Measurements from ENCODE around the gene GRM4.

Gene GRM4

GRCh38 chr6:33999567-33999966 is 146.3 kb downstream of the GRM4 start:
- H3K4me1 ChIP-seq, result no peaks in the 10 kb centered on the region

DNA sequence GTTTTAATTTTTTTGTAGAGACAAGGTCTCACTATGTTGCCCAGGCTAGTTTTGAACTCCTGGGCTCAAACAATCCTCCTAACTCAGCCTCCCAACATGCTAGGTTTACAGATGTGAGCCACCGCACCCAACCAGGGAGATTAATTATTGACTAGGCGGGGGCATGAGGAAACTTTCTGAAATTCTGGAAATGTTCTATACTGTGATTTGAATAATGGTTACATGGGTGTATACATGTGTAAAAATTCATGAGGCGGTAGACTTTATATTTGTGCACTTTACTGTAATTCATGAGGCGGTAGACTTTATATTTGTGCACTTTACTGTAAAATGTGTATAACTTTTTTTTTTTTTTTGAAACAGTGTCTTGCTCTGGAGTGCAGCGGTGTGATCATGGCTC is 147.2 kb downstream of the GRM4 start:
- Histone ChIP-seq H3K9me3 (no peaks in the 10 kb centered on the region), H3K4me1 (no peaks in the 10 kb centered on the region), H3K4me3 (no peak overlapping the region), H3K27me3 (ENCODE audit: low read depth) (no peaks in the 10 kb centered on the region), H3K36me3 (replicated peaks) (no peaks in the 10 kb centered on the region)
- no peak for DNase-seq (ENCODE audit: low spot score in 2 of 2)
- in situ Hi-C loops (cut with MboI; ENCODE audit: low sequenced_read_pairs), result no loop called here

More at GRCh38 chr6:33999567-33999966, 146.3 kb downstream of the GRM4 start:
- no peaks in the 10 kb centered on the region for H3K27me3 ChIP-seq (ENCODE audit: low read depth)
- no peak overlapping the region for H3K4me3 ChIP-seq
- in situ Hi-C loops (cut with MboI; ENCODE audit: low sequenced_read_pairs), result no loop called here
- no peaks in the 10 kb centered on the region for H3K9me3 ChIP-seq
- DNase-seq (ENCODE audit: low spot score in 2 of 2), result no peak
- no peaks in the 10 kb centered on the region for H3K36me3 ChIP-seq (replicated peaks)

GRCh38 chr6:33997265-33997664 is 148.6 kb downstream of the GRM4 start:
- H3K9me3 ChIP-seq, result no peaks in the 10 kb centered on the region
- no peak for DNase-seq (ENCODE audit: low spot score in 2 of 2)
- in situ Hi-C loops (cut with MboI; ENCODE audit: low sequenced_read_pairs), result no loop called here
- no peaks in the 10 kb centered on the region for H3K4me1 ChIP-seq
- H3K36me3 ChIP-seq (replicated peaks), result no peaks in the 10 kb centered on the region
- H3K27me3 ChIP-seq (ENCODE audit: low read depth), result no peaks in the 10 kb centered on the region
- H3K4me3 ChIP-seq, result no peak overlapping the region

- H3K27me3 ChIP-seq (ENCODE audit: low read depth), result no peaks in the 10 kb centered on the region
- no peak overlapping the region for H3K4me3 ChIP-seq
- no peak for DNase-seq (ENCODE audit: low spot score in 2 of 2)
- H3K9me3 ChIP-seq, result no peaks in the 10 kb centered on the region
- in situ Hi-C loops (cut with MboI; ENCODE audit: low sequenced_read_pairs), result no loop called here
- no peaks in the 10 kb centered on the region for H3K36me3 ChIP-seq (replicated peaks)
- no peaks in the 10 kb centered on the region for H3K4me1 ChIP-seq
These were observed 149.8 kb downstream of the GRM4 start for GRCh38 chr6:33996120-33996475.

- DNase-seq (ENCODE audit: low spot score in 2 of 2), result no peak
- H3K36me3 ChIP-seq (replicated peaks), result no peaks in the 10 kb centered on the region
- H3K9me3 ChIP-seq, result no peaks in the 10 kb centered on the region
- in situ Hi-C loops (cut with MboI; ENCODE audit: low sequenced_read_pairs), result no loop called here
- no peaks in the 10 kb centered on the region for H3K4me1 ChIP-seq
- H3K27me3 ChIP-seq (ENCODE audit: low read depth), result no peaks in the 10 kb centered on the region
- H3K4me3 ChIP-seq, result no peak overlapping the region
These were observed 150.4 kb downstream of the GRM4 start for GRCh38 chr6:33995309-33996119.

DNA sequence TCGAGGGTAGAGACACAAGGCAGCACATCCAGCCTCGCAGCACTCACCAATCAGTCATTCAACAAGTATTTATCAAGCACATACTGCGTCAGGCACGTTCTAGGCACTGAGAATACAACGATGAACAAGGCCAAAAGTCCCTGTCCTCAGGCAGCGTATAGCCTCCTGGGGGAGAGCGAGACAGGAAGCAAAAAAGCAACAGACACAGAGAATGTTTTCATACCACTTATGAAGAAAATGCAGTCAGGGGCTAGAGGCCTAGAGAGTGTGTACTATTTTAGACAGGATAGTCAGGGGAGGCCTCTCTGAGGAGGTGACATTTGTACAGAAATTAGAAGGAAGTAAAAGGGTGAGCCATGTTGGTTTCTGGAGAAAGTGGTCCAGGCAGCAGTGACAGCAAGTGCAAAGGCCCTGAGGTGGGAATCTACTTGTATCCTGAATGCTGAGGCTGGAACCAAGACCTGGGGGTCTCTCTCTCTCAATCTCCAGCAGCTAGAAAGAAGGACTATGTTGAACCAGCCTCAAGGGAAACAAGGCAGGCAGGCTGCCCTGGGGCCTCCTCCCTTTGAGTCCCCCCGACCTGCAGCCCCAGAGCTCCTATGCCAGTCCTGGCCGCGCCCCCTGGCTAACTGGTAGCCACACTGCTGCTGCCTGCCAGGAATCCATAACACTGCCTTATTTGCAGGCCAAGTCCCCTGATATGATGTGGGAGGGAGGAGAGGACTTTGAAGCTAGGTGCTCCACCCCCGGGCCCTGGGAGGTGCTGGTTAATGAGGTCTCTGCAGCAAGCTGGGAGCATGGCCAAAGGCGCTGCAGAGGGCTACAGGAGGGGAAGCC is 151.2 kb downstream of the GRM4 start:
- H3K9me3 ChIP-seq, result no peaks in the 10 kb centered on the region
- no peaks in the 10 kb centered on the region for H3K4me1 ChIP-seq
- in situ Hi-C loops (cut with MboI; ENCODE audit: low sequenced_read_pairs), result no loop called here
- no peak overlapping the region for H3K4me3 ChIP-seq
- DNase-seq (ENCODE audit: low spot score in 2 of 2), result no peak
- H3K36me3 ChIP-seq (replicated peaks), result no peaks in the 10 kb centered on the region
- no peaks in the 10 kb centered on the region for H3K27me3 ChIP-seq (ENCODE audit: low read depth)

- DNase-seq (ENCODE audit: low spot score in 2 of 2), result peak in 1 of 2 experiments; percentile 3
- in situ Hi-C loops (cut with MboI; ENCODE audit: low sequenced_read_pairs), result no loop called here
- H3K27me3 ChIP-seq (ENCODE audit: low read depth), result no peaks in the 10 kb centered on the region
These were observed 152.0 kb downstream of the GRM4 start for GRCh38 chr6:33993653-33994471.

DNA sequence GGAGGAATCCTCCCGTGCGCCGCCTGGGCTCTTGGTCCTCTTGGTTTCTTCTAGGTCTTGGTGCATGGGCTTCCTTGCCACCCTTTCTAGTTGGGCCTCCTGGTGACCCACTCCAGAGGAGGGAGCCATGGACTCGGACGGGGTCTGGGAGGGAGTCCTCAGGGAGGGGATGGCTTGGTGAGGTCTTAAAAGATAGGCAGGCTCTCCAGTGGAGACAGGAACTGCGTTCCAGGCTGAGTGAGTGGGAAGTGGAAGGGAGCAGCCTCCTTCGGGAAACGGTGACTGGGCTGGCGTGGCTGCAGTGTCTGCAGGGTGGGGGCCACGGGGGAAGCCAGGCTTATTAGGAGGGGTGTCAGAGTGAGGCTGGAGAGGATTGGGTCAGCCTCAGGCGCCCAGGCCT is 152.8 kb downstream of the GRM4 start:
- in situ Hi-C loops (cut with MboI; ENCODE audit: low sequenced_read_pairs), result no loop called here
- Histone ChIP-seq H3K27me3 (ENCODE audit: low read depth) (no peaks in the 10 kb centered on the region), H3K9me3 (no peaks in the 10 kb centered on the region), H3K4me3 (no peak overlapping the region), H3K4me1 (no peaks in the 10 kb centered on the region), H3K36me3 (replicated peaks) (no peaks in the 10 kb centered on the region)
- DNase-seq (ENCODE audit: low spot score in 2 of 2), result peak in 1 of 2 experiments; percentile 3

More at GRCh38 chr6:33993653-33994471, 152.0 kb downstream of the GRM4 start:
- Histone ChIP-seq H3K9me3 (no peaks in the 10 kb centered on the region), H3K4me3 (no peak overlapping the region), H3K36me3 (replicated peaks) (no peaks in the 10 kb centered on the region), H3K4me1 (no peaks in the 10 kb centered on the region)

DNA sequence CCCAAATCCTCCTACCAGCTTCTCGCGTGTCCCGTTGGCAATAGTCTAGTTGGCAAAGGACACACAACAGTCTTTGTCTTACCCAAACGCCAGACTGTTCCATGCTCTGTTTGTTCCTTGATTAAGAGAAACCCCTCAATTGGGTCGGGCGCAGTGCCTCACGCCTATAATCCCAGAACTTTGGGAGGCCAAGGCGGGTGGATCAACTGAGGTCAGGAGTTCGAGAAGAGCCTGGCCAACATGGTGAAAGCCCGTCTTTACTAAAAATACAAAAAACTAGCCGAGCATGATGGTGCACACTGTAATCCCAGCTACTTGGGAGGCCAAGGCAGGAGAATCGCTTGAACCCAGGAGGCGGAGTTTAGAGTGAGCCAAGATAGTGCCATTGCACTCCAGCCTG is 153.7 kb downstream of the GRM4 start:
- H3K4me1 ChIP-seq, result no peaks in the 10 kb centered on the region
- H3K4me3 ChIP-seq, result no peak overlapping the region
- no peaks in the 10 kb centered on the region for H3K9me3 ChIP-seq
- in situ Hi-C loops (cut with MboI; ENCODE audit: low sequenced_read_pairs), result no loop called here
- DNase-seq (ENCODE audit: low spot score in 2 of 2), result peak in 1 of 2 experiments; percentile 5
- no peaks in the 10 kb centered on the region for H3K27me3 ChIP-seq (ENCODE audit: low read depth)
- no peaks in the 10 kb centered on the region for H3K36me3 ChIP-seq (replicated peaks)

GRCh38 chr6:33991610-33992009 is 154.3 kb downstream of the GRM4 start:
- no peak overlapping the region for H3K4me3 ChIP-seq
- in situ Hi-C loops (cut with MboI; ENCODE audit: low sequenced_read_pairs), result no loop called here
- H3K36me3 ChIP-seq (replicated peaks), result no peaks in the 10 kb centered on the region
- H3K9me3 ChIP-seq, result no peaks in the 10 kb centered on the region
- no peaks in the 10 kb centered on the region for H3K27me3 ChIP-seq (ENCODE audit: low read depth)
- no peak for DNase-seq (ENCODE audit: low spot score in 2 of 2)
- H3K4me1 ChIP-seq, result no peaks in the 10 kb centered on the region

GRCh38 chr6:33990061-33990541 is 155.8 kb downstream of the GRM4 start:
- H3K9me3 ChIP-seq, result no peaks in the 10 kb centered on the region
- no peaks in the 10 kb centered on the region for H3K36me3 ChIP-seq (replicated peaks)
- no peaks in the 10 kb centered on the region for H3K4me1 ChIP-seq
- no peaks in the 10 kb centered on the region for H3K27me3 ChIP-seq (ENCODE audit: low read depth)
- peak in 1 of 2 experiments; percentile 2 for DNase-seq (ENCODE audit: low spot score in 2 of 2)
- in situ Hi-C loops (cut with MboI; ENCODE audit: low sequenced_read_pairs), result no loop called here
- no peak overlapping the region for H3K4me3 ChIP-seq

GRCh38 chr6:33989016-33989854 is 156.7 kb downstream of the GRM4 start:
- H3K36me3 ChIP-seq (replicated peaks), result no peaks in the 10 kb centered on the region
- no peaks in the 10 kb centered on the region for H3K4me1 ChIP-seq
- no peak overlapping the region for H3K4me3 ChIP-seq
- DNase-seq (ENCODE audit: low spot score in 2 of 2), result peak in 1 of 2 experiments; percentile 3
- in situ Hi-C loops (cut with MboI; ENCODE audit: low sequenced_read_pairs), result no loop called here
- no peaks in the 10 kb centered on the region for H3K9me3 ChIP-seq
- H3K27me3 ChIP-seq (ENCODE audit: low read depth), result no peaks in the 10 kb centered on the region
